SK-N-SH treated with all-trans-retinoic acid at 6 μM for 48 hours (cell line): ENCODE data around the gene NEK11.

Experiments
- ATAC-seq: fragments of 200-7000 bp; cut with Tn5 transposase; 3 replicates; pipeline ENCODE4 v1.9.1; 2020; ENCODE audit warnings: mild to moderate bottlenecking, moderate library complexity
- ARNTL ChIP-seq: fragments of 450-650 bp; formaldehyde crosslinking; IDR thresholded peaks from 2 replicates; pipeline ENCODE4 v1.5.0; 2020; ENCODE audit warnings: low read depth, mild to moderate bottlenecking, moderate library complexity, borderline replicate concordance
- BACH2 ChIP-seq: fragments of 250-450 bp; sonication (Bioruptor Pico); IDR thresholded peaks from 2 replicates; pipeline ENCODE4 v1.9.0; 2021; ENCODE audit warnings: mild to moderate bottlenecking, borderline replicate concordance
- CREB5 ChIP-seq: fragments of 250-450 bp; sonication (Bioruptor Pico); IDR thresholded peaks from 2 replicates; pipeline ENCODE4 v1.5.1; 2020; ENCODE audit warnings: low read depth, mild to moderate bottlenecking, moderate library complexity
- CSDC2 ChIP-seq: fragments of 250-450 bp; sonication (Bioruptor Pico); IDR thresholded peaks from 2 replicates; pipeline ENCODE4 v1.5.0; 2020; ENCODE audit warnings: mild to moderate bottlenecking, moderate library complexity
- CSRNP3 ChIP-seq: fragments of 250-450 bp; sonication (Bioruptor Pico); IDR thresholded peaks from 2 replicates; pipeline ENCODE4 v1.5.1; 2021; ENCODE audit warnings: mild to moderate bottlenecking, moderate library complexity
- ESRRG ChIP-seq: fragments of 250-450 bp; sonication (Bioruptor Pico); IDR thresholded peaks from 2 replicates; pipeline ENCODE4 v1.6.1; 2021; ENCODE audit warnings: mild to moderate bottlenecking
- GLIS3 ChIP-seq: fragments of 250-450 bp; sonication (Bioruptor Pico); IDR thresholded peaks from 2 replicates; pipeline ENCODE4 v1.5.0; 2020; ENCODE audit warnings: mild to moderate bottlenecking, moderate library complexity
- ISL1 ChIP-seq: fragments of 250-450 bp; sonication (Bioruptor Pico); IDR thresholded peaks from 2 replicates; pipeline ENCODE4 v2.1.2; 2022; ENCODE audit warnings: mild to moderate bottlenecking, moderate library complexity
- OSR1 ChIP-seq: fragments of 250-450 bp; sonication (Bioruptor Pico); IDR thresholded peaks from 2 replicates; pipeline ENCODE4 v1.8.0; 2022; ENCODE audit warnings: moderate library complexity, mild to moderate bottlenecking, inconsistent platforms
- PATZ1 ChIP-seq: fragments of 250-450 bp; sonication (Bioruptor Pico); IDR thresholded peaks from 2 replicates; pipeline ENCODE4 v1.8.0; 2020; ENCODE audit warnings: mild to moderate bottlenecking, moderate library complexity, borderline replicate concordance
- POU6F1 ChIP-seq: fragments of 250-450 bp; sonication (Bioruptor Pico); IDR thresholded peaks from 2 replicates; pipeline ENCODE4 v1.8.0; 2021; ENCODE audit warnings: low read depth, mild to moderate bottlenecking, moderate library complexity, borderline replicate concordance
- PPARA ChIP-seq: fragments of 250-450 bp; sonication (Bioruptor Pico); IDR thresholded peaks from 2 replicates; pipeline ENCODE4 v1.5.0; 2020; ENCODE audit warnings: mild to moderate bottlenecking, borderline replicate concordance
- RARB ChIP-seq: fragments of 250-450 bp; sonication (Bioruptor Pico); IDR thresholded peaks from 2 replicates; pipeline ENCODE4 v1.8.0; 2021; ENCODE audit warnings: mild to moderate bottlenecking, moderate library complexity
- SNAI2 ChIP-seq: fragments of 250-450 bp; sonication (Bioruptor Pico); IDR thresholded peaks from 2 replicates; pipeline ENCODE4 v1.5.0; 2020; ENCODE audit warnings: mild to moderate bottlenecking, moderate library complexity
- TCF4 ChIP-seq: fragments of 250-450 bp; sonication (Bioruptor Pico); IDR thresholded peaks from 2 replicates; pipeline ENCODE4 v1.8.0; 2021; ENCODE audit warnings: mild to moderate bottlenecking, moderate library complexity, borderline replicate concordance
- TOX ChIP-seq: fragments of 250-450 bp; sonication (Bioruptor Pico); IDR thresholded peaks from 2 replicates; pipeline ENCODE4 v1.8.0; 2021; ENCODE audit warnings: mild to moderate bottlenecking, moderate library complexity, borderline replicate concordance
- TSHZ2 ChIP-seq: fragments of 250-450 bp; sonication (Bioruptor Pico); IDR thresholded peaks from 2 replicates; pipeline ENCODE4 v1.5.0; 2020; ENCODE audit warnings: mild to moderate bottlenecking, moderate library complexity
- ZC3H10 ChIP-seq: fragments of 250-450 bp; sonication (Bioruptor Pico); IDR thresholded peaks from 2 replicates; pipeline ENCODE4 v1.5.1; 2021; ENCODE audit warnings: mild to moderate bottlenecking, moderate library complexity
- ZFP3 ChIP-seq: fragments of 250-450 bp; sonication (Bioruptor Pico); IDR thresholded peaks from 2 replicates; pipeline ENCODE4 v1.5.0; 2020; ENCODE audit warnings: mild to moderate bottlenecking, moderate library complexity
- ZFP30 ChIP-seq: fragments of 450-650 bp; formaldehyde crosslinking; IDR thresholded peaks from 2 replicates; pipeline ENCODE4 v1.5.0; 2022; ENCODE audit warnings: mild to moderate bottlenecking, moderate library complexity
- ZNF565 ChIP-seq: fragments of 450-650 bp; formaldehyde crosslinking; conservative IDR thresholded peaks from 2 replicates; pipeline ENCODE4 v1.5.0; 2020; ENCODE audit warnings: low read depth, mild to moderate bottlenecking, moderate library complexity
- ZNF8 ChIP-seq: fragments of 450-650 bp; formaldehyde crosslinking; IDR thresholded peaks from 2 replicates; pipeline ENCODE4 v1.5.0; 2020; ENCODE audit warnings: mild to moderate bottlenecking, moderate library complexity

NEK11 gene

GRCh38 chr3:131200636-131201199 lies 174.0 kb downstream of the NEK11 start:
- TF ChIP-seq ZFP30 (no peak), TCF4 (CRISPR knock-in tag) (no peak), CREB5 (CRISPR knock-in tag) (no peak), ZNF8 (no peak), ZNF565 (no peak), GLIS3 (CRISPR knock-in tag) (no peak), PATZ1 (CRISPR knock-in tag) (no peak), CSDC2 (CRISPR knock-in tag) (no peak), TSHZ2 (no peak), OSR1 (CRISPR knock-in tag) (no peak), CSRNP3 (CRISPR knock-in tag) (no peak), BACH2 (no peak), ZFP3 (no peak), ESRRG (CRISPR knock-in tag) (no peak), SNAI2 (CRISPR knock-in tag) (no peak), ZC3H10 (CRISPR knock-in tag) (no peak)
- ATAC-seq, result no peak

- ATAC-seq, result peak; percentile 30; the same call in 2 of the 3 replicates
- TF ChIP-seq ISL1 (CRISPR knock-in tag) (no peak), ARNTL (CRISPR knock-in tag) (no peak), PATZ1 (CRISPR knock-in tag) (no peak), CSRNP3 (CRISPR knock-in tag) (no peak), ESRRG (CRISPR knock-in tag) (no peak), TCF4 (CRISPR knock-in tag) (no peak), CREB5 (CRISPR knock-in tag) (no peak), PPARA (no peak), TOX (no peak), TSHZ2 (no peak), OSR1 (CRISPR knock-in tag) (no peak), ZFP3 (no peak), BACH2 (no peak), RARB (CRISPR knock-in tag) (no peak), ZNF8 (no peak), POU6F1 (no peak), SNAI2 (CRISPR knock-in tag) (no peak), ZNF565 (no peak)
Observed at GRCh38 chr3:131216330-131216729, 189.7 kb downstream of the NEK11 start.
